Right atrium auricular region (tissue), 2 donors: ENCODE measurements around the gene PGBD5. TPM values are rescaled to one million over a fixed set of nuclear protein-coding genes. Genes with fewer than 3 reads are reported as not detected.

Experiments used
- DNase-seq: peaks from one replicate; pipeline ENCODE4 v3.0.0-alpha.2; 2019; ENCODE audit warnings: low spot score
- H3K27ac ChIP-seq, 2 donors: fragments of 200-600 bp; sonication (generic); 1 replicate in 1 of 2; 2 replicates in 1 of 2; pipeline ENCODE4 v1.5.1; 2016 to 2019
- H3K27me3 ChIP-seq, 2 donors: fragments of 200-600 bp; sonication (generic); one replicate each; pipeline versions ENCODE4 v1.5.1 to v1.6.0; 2017 to 2019
- H3K36me3 ChIP-seq: fragments of 200-600 bp; sonication (generic); one replicate; pipeline ENCODE4 v1.5.1; 2016
- H3K4me1 ChIP-seq, 2 donors: fragments of 200-600 bp; sonication (generic); one replicate each; pipeline versions ENCODE4 v1.5.1 to v1.6.0; 2017 to 2019
- H3K4me3 ChIP-seq, 2 donors: fragments of 200-600 bp; sonication (generic); 1 replicate in 1 of 2; 2 replicates in 1 of 2; pipeline ENCODE4 v1.5.1; 2017 to 2019; ENCODE audit warnings: mild to moderate bottlenecking in 1 of 2, moderate library complexity in 1 of 2
- H3K9me3 ChIP-seq, 2 donors: fragments of 200-600 bp; sonication (generic); one replicate each; pipeline ENCODE4 v1.5.1; 2019
- CTCF ChIP-seq, 2 donors: fragments of 200-600 bp; sonication (generic); IDR thresholded peaks; one replicate each; pipeline ENCODE4 v1.5.1; 2019; ENCODE audit warnings: antibody characterized with exemption in 2 of 2
- total RNA-seq, 2 donors: library from RNA; depleted of rRNA; stranded (reverse); fragments of >200 nt; gene quantifications; one replicate each; pipeline ENCODE4 v1.1.0, GENCODE V29; 2016

Gene PGBD5
- total RNA-seq, 2 donors from 2014 or later = 13.2 to 18.5 TPM

- DNase-seq = no peak
Measured at GRCh38 chr1:230361941-230362340, 64.2 kb downstream of the PGBD5 start.

GRCh38 chr1:230359992-230360668 lies 66.0 kb downstream of the PGBD5 start:
- Histone ChIP-seq H3K36me3 (no peaks in the 10 kb centered on the region), H3K9me3 (no peaks in the 10 kb centered on the region), H3K27ac (no peak overlapping the region), H3K27me3 (no peaks in the 10 kb centered on the region), H3K4me3 (no peak overlapping the region), H3K4me1 (no peaks in the 10 kb centered on the region)
- no peak for TF ChIP-seq CTCF (IDR thresholded peaks at IDR 0.05)
- DNase-seq = no peak

More at GRCh38 chr1:230361941-230362340, 64.2 kb downstream of the PGBD5 start:
- H3K27ac ChIP-seq = no peak overlapping the region
- H3K36me3 ChIP-seq = no peaks in the 10 kb centered on the region
- no peak for TF ChIP-seq CTCF (IDR thresholded peaks at IDR 0.05)
- H3K4me1 ChIP-seq = no peaks in the 10 kb centered on the region
- no peaks in the 10 kb centered on the region for H3K9me3 ChIP-seq
- no peaks in the 10 kb centered on the region for H3K27me3 ChIP-seq
- no peak overlapping the region for H3K4me3 ChIP-seq

DNA sequence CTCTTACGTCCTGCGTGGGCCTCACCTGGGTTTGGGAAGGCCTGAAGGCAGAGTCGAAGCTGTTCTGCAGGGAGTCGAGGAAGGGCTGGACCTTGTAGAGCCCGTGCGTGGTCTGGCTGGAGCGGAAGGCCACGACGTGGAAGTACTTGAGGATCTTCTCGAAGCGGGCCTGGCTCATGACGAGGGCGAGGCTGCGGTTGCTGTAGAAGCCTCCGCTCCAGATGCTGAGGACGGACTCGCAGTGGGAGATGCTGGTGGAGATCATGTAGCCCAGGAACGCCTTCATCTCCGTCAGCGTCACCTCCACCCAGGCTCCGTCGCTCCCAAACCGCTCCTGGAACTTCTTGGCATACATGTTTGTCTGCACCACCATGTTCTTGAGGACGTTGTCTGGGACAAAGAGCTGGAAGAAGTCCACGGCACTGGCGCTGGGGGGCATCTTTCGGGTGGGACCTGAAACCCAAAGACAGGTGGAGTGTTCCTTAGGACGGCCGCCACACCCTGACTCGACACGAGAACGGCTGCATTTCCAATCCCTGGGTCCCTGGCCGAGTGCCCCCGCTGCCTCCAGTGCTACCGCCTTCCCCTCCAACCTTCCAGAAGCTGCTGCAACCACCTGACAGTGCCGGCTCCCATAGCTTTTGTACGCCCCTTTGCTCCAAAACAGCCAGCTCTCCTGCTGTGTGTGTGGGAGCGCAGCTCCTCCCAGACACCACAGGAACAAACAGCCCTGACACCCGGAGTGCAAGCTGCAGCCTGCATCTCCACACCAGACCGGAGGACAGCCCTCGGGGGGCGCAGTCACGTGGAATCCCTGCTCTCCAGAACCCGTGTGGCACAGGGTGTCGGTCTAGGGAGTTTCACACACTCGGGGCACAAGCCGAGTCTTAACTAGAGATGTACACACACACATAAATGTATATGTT lies 69.0 kb downstream of the PGBD5 start:
- no peak overlapping the region for H3K4me3 ChIP-seq
- no peak for TF ChIP-seq CTCF (IDR thresholded peaks at IDR 0.05)
- no peak overlapping the region for H3K27ac ChIP-seq
- no peaks in the 10 kb centered on the region for H3K9me3 ChIP-seq
- H3K4me1 ChIP-seq = no peaks in the 10 kb centered on the region
- no peak for DNase-seq
- H3K27me3 ChIP-seq = no peaks in the 10 kb centered on the region
- H3K36me3 ChIP-seq = no peaks in the 10 kb centered on the region

DNA sequence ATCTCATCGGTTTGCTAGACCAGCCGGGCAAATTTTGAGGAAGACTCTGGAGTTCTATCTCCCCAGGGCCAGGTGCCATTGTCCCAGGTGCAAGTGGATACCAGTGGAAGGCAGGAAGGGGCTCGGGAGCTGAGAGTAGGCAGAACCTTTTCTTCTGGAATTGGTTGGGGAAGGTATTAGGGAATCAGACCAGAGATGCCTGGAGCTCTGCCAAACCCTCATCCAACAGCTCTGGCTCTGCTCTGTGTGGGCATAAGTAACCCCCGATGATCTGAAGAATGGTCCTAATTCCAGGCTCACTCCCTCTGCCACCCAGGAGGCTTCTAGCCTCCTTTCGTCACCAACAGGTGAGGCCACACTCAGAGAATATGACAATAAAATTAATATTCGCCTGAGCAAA lies 69.9 kb downstream of the PGBD5 start:
- Histone ChIP-seq H3K4me3 (no peak overlapping the region), H3K9me3 (no peaks in the 10 kb centered on the region), H3K27me3 (no peaks in the 10 kb centered on the region), H3K4me1 (no peaks in the 10 kb centered on the region), H3K27ac (no peak overlapping the region), H3K36me3 (no peaks in the 10 kb centered on the region)
- no peak for TF ChIP-seq CTCF (IDR thresholded peaks at IDR 0.05)
- DNase-seq = no peak

DNA sequence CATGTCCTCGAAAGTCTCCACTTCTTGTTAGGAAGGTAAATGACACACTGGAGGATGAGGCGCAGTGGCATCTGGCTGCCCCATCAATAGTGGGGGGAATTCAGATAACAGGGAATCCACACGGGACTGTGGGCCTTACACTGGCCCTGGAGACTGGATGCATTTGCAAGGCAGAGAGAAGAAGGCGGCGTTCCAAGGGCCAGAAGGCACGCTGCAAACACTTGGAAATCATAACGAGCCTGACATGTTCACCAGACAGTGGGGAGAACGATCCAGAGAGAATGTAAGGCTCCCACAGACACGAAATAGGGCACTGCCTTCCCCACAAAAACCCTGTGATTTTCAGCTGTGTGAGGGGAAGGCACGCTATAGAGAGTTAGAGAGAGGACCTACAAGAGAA lies 70.5 kb downstream of the PGBD5 start:
- H3K27me3 ChIP-seq = no peaks in the 10 kb centered on the region
- H3K27ac ChIP-seq = no peak overlapping the region
- no peak for TF ChIP-seq CTCF (IDR thresholded peaks at IDR 0.05)
- no peaks in the 10 kb centered on the region for H3K36me3 ChIP-seq
- no peak overlapping the region for H3K4me3 ChIP-seq
- no peak for DNase-seq
- H3K4me1 ChIP-seq = peaks cover 0 to 3% of the 10 kb centered on the region in 2 donors
- H3K9me3 ChIP-seq = no peaks in the 10 kb centered on the region
